ENCODE results near the gene BPI.

BPI gene

DNA sequence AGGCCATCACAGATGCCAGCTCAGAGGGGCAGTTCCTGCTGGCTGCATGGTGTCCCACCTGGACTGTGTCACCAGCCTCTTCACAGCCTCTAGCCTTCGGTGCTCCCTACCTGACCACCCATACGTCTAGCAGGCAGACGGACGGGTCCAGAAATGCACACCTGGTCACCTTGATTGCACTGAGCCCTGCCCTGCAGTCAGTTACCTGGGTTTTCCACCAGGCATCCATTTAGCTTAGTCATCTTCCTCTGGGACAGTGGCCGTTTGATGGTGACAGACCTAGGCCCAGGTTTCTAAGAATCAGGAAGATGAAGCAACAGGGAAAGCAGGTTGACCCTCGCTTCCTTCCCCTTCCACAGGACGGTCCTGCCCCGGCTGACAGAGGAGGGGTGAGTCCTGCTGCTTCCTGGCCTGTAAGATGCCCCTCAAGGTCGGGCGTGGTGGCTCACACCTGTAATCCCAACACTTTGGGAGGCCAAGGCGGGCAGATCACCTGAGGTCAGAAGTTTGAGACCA, 9.8 kb upstream of the BPI start:
- no peak for DNase-seq
- no peak overlapping the region for H2AFZ ChIP-seq (ENCODE audit: low read depth, low read length)
- H3K4me3 ChIP-seq (ENCODE audit: low read depth in 1 of 2, low read length in 2 of 2): no peak overlapping the region
- no peaks in the 10 kb centered on the region for H3K36me3 ChIP-seq (ENCODE audit: insufficient read depth, low read length)
- ATAC-seq (ENCODE audit: insufficient read depth, low read depth): no peak
- no peak overlapping the region for H3K9ac ChIP-seq (ENCODE audit: low read depth, low read length)
- H4K20me1 ChIP-seq (ENCODE audit: insufficient read depth, low read length): peaks cover 4% of the 10 kb centered on the region; the same call in 1 of the 2 replicates
- H3K9me3 ChIP-seq (ENCODE audit: insufficient read depth, low read length, severe bottlenecking): no peaks in the 10 kb centered on the region
- no peak overlapping the region for H3K27ac ChIP-seq (ENCODE audit: low read length)
- no peaks in the 10 kb centered on the region for H3K4me1 ChIP-seq (ENCODE audit: insufficient read depth, low read length)
- no peak overlapping the region for H3K4me2 ChIP-seq (ENCODE audit: insufficient read depth, low read length)
- TF ChIP-seq CTCF (IDR thresholded peaks at IDR 0.05; ENCODE audit: borderline replicate concordance, extremely low read depth, low read length, poor library complexity, severe bottlenecking): no peak
- no peak for TF ChIP-seq EZH2 (IDR thresholded peaks at IDR 0.05; ENCODE audit: borderline replicate concordance, low read depth, low read length, severe bottlenecking)
- H3K27me3 ChIP-seq (ENCODE audit: insufficient read depth, low read length, poor library complexity): peaks cover 21% of the 10 kb centered on the region
- no peaks in the 10 kb centered on the region for H3K79me2 ChIP-seq (ENCODE audit: insufficient read depth, low read length)

DNA sequence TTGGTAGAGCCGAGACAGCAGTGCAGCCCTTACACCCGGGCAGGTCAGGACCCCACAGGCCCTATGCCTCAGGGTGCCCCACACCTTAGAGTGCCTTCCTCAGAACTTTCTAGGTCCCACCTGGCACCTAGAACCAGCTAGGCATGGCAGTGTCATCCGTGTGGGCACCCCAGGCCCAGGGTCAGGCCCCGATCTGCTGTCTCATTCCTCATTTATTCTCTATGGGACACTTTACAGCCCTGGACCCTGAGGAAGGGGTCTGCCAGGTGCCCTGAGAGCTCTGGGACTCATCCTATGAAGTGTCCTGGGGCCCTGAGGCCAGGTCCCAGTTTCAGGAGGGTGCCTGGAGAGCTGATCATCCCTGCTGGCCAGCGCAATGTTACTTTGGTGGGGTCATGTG, 8.1 kb upstream of the BPI start:
- Histone ChIP-seq H3K9ac (ENCODE audit: low read depth, low read length) (no peak overlapping the region), H2AFZ (ENCODE audit: low read depth, low read length) (no peak overlapping the region), H4K20me1 (ENCODE audit: insufficient read depth, low read length) (peaks cover 4% of the 10 kb centered on the region; the same call in 1 of the 2 replicates), H3K27ac (ENCODE audit: low read length) (no peak overlapping the region), H3K4me2 (ENCODE audit: insufficient read depth, low read length) (no peak overlapping the region), H3K9me3 (ENCODE audit: insufficient read depth, low read length, severe bottlenecking) (no peaks in the 10 kb centered on the region), H3K4me3 (ENCODE audit: low read depth in 1 of 2, low read length in 2 of 2) (no peak overlapping the region), H3K79me2 (ENCODE audit: insufficient read depth, low read length) (no peaks in the 10 kb centered on the region), H3K4me1 (ENCODE audit: insufficient read depth, low read length) (no peaks in the 10 kb centered on the region), H3K36me3 (ENCODE audit: insufficient read depth, low read length) (no peaks in the 10 kb centered on the region), H3K27me3 (ENCODE audit: insufficient read depth, low read length, poor library complexity) (peaks cover 26% of the 10 kb centered on the region)
- no peak for ATAC-seq (ENCODE audit: insufficient read depth, low read depth)
- DNase-seq: no peak
- TF ChIP-seq CTCF (IDR thresholded peaks at IDR 0.05; ENCODE audit: borderline replicate concordance, extremely low read depth, low read length, poor library complexity, severe bottlenecking) (no peak), EZH2 (IDR thresholded peaks at IDR 0.05; ENCODE audit: borderline replicate concordance, low read depth, low read length, severe bottlenecking) (no peak)

GRCh38 chr20:38296433-38296832, 7.5 kb upstream of the BPI start:
- H3K4me1 ChIP-seq (ENCODE audit: insufficient read depth, low read length): no peaks in the 10 kb centered on the region
- TF ChIP-seq EZH2 (IDR thresholded peaks at IDR 0.05; ENCODE audit: borderline replicate concordance, low read depth, low read length, severe bottlenecking): no peak
- TF ChIP-seq CTCF (IDR thresholded peaks at IDR 0.05; ENCODE audit: borderline replicate concordance, extremely low read depth, low read length, poor library complexity, severe bottlenecking): no peak
- no peak overlapping the region for H3K4me3 ChIP-seq (ENCODE audit: low read depth in 1 of 2, low read length in 2 of 2)
- no peak for ATAC-seq (ENCODE audit: insufficient read depth, low read depth)
- no peak overlapping the region for H2AFZ ChIP-seq (ENCODE audit: low read depth, low read length)
- no peak overlapping the region for H3K4me2 ChIP-seq (ENCODE audit: insufficient read depth, low read length)
- H3K36me3 ChIP-seq (ENCODE audit: insufficient read depth, low read length): no peaks in the 10 kb centered on the region
- peaks cover 4% of the 10 kb centered on the region; the same call in 1 of the 2 replicates for H4K20me1 ChIP-seq (ENCODE audit: insufficient read depth, low read length)
- no peak for DNase-seq
- H3K9ac ChIP-seq (ENCODE audit: low read depth, low read length): no peak overlapping the region
- no peak overlapping the region for H3K27ac ChIP-seq (ENCODE audit: low read length)
- H3K9me3 ChIP-seq (ENCODE audit: insufficient read depth, low read length, severe bottlenecking): no peaks in the 10 kb centered on the region
- H3K79me2 ChIP-seq (ENCODE audit: insufficient read depth, low read length): no peaks in the 10 kb centered on the region
- peaks cover 26% of the 10 kb centered on the region for H3K27me3 ChIP-seq (ENCODE audit: insufficient read depth, low read length, poor library complexity)

Data from DND-41 (cell line).